CD1c-positive myeloid dendritic cell (primary cell): ENCODE measurements around the gene TAB3.

Experiments
- DNase-seq: peaks from one replicate; pipeline ENCODE4 v3.0.0-alpha.2; 2016; ENCODE audit errors: extremely low spot score

The TAB3 gene, protein sequence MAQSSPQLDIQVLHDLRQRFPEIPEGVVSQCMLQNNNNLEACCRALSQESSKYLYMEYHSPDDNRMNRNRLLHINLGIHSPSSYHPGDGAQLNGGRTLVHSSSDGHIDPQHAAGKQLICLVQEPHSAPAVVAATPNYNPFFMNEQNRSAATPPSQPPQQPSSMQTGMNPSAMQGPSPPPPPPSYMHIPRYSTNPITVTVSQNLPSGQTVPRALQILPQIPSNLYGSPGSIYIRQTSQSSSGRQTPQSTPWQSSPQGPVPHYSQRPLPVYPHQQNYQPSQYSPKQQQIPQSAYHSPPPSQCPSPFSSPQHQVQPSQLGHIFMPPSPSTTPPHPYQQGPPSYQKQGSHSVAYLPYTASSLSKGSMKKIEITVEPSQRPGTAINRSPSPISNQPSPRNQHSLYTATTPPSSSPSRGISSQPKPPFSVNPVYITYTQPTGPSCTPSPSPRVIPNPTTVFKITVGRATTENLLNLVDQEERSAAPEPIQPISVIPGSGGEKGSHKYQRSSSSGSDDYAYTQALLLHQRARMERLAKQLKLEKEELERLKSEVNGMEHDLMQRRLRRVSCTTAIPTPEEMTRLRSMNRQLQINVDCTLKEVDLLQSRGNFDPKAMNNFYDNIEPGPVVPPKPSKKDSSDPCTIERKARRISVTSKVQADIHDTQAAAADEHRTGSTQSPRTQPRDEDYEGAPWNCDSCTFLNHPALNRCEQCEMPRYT

DNA sequence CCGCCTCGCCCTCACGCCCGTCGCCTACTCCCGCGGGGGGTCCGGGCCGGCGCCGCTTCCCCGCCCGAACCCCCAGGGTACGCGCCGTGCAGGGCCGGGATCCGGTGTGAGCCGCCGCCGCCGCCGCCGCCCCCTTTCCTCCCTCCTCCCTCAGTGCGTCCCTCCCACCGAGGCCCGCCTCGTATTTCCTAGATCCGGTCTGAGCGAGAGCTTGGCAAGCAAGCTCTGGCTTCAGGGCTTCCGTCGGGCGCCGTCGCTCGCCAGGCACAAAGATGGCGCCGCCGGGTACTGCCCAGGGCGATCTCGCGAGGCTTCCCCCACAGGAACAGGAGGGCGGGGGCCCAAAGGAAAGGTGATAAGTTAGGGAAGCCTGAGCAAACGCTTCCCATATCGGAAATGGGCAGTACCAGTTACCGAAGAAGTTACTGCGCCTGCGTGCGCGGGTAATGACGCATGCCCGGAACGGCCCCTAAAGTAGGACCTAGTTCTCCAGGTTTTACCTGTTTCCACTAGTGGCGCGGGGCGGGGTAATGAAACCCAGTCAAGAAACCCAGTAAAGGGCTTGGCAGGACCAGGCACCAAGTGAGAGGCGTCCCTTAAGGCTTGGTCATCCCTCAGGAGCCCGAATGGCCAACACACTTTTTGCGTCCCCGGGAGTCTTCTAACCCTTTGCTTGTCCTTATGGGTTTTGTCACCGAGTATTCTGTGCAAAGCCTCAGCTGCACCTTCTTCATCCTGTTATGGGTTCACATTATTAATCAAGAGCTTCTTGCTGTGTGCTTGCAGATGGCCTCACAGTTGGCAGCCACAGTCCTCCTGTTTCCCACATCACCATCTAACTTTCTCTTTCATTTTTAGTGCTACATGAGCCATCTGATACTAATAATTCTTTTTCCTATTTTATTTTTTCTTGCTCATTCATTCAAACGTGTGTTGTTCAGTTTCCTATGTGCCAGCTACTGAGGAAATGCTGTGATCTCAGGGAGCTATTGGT is at the start of gene TAB3:
Gene TAB3, minus strand, starts transcription at position 108 of the 994 bp plus-strand sequence. CDS start 29,666 bp downstream, outside the sequence.
- DNase-seq = peak; percentile 95

DNA sequence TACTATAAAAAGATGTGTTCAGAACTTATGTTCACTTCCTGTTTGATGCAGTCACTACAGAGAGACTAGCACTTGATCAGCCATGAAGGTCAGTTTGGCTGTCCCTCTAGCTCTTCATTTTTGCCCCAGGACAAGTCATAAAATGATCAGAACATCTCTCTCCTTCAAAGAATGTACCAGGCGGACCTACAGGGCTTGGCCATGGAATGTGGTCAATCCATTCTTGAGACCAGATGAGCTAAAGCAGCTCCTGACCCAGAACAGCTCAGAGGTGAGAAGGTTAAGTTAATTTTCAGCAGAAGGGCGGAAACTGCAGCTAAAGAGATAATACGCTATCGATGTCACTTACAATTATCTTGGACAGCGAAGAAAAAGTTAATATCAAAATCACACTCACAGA is 49.2 kb upstream of the TAB3 start:
- no peak for DNase-seq

DNA sequence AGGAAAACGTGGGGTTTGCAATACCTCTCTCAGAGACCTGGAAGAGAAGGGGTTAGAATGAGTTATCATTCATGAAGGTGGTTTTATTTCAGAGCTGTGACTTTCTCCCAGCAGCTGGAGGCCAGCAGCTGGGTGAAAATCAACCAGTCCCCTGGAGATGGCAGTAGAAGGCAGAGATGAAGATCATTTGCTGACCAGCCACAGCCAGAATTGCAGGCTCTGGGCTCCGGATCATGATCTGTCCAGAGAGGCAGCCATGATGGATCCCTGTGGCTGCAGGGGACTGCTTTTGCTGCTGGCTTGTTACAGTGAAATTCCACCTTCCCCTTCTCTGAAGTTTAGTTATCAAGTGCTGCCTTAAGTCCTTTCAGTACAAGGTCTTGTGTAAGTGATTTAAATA is 46.9 kb upstream of the TAB3 start:
- no peak for DNase-seq

DNA sequence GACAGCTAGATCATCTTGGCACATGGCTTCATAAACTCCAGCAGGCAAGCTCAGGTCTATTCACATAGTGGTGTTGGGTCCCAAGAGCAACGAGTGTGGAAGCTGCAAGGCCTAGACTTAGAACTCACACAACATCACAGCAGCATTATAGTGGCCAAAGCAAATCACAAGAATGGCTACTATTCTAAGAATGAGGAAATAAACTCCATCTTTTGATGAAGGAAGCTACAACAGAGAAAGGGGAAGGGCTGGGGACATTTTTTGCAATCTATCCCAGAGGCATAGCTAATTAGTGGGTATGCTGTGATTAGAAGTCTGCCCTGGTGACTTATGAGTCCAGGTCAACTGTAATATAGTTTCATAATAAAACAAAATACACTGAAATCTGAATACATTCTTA is 42.9 kb upstream of the TAB3 start:
- DNase-seq = no peak

DNA sequence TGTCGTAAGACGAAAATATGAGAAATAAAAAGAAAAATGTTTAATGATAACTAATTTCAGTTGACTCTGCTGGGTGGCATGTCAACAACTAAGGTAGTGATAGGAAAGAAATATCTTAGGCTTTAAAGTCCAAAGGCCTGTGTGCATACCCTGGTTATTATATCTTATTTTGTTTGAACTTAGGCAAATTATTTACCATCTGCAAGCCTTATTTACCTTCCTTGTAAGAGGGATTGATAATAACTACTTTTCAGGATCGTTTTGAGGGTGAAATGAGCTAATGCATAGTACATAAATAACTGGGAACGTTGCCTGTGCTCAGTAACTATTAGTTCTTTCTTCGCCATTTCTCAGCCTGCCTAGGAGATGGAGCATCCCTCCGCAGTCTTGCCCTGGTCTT is 41.6 kb upstream of the TAB3 start:
- DNase-seq = no peak

DNA sequence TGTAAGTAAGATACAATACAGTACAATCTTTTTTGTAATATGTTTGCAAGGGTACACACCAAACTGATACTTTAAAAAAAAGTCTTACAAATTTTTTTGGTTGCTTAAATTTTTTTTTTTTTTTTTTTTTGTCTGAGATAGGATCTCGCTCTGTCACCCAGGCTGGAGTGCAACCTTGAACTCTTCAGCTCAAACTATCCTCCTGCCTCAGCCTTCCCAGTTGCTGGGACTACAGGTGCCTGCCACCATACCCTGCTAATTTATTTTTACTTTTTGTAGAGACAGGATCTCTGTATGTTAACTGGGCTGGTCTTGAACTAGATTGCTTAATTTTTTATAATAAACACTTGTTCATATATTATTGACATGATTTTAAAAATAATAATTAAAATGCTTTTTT is 41.1 kb upstream of the TAB3 start:
- no peak for DNase-seq

DNA sequence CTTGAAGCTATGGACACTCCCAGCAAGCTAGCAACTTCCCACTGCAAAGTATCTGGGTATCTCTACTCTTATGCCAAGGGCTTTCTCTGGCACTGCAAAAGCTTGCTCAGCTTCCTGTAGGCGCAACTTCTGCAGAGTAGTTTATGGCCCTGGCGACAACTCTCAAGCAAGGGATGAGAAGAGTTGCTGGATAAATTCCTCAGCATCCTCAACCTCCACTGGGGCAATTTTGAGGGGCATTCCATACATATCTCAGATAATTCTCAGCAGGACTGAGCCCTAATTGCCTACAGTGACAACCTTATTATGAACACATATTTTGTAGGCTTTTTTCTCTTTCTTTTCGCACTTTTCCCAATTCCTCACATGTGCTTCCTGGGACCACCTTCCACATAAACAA is 31.2 kb upstream of the TAB3 start:
- DNase-seq = no peak

DNA sequence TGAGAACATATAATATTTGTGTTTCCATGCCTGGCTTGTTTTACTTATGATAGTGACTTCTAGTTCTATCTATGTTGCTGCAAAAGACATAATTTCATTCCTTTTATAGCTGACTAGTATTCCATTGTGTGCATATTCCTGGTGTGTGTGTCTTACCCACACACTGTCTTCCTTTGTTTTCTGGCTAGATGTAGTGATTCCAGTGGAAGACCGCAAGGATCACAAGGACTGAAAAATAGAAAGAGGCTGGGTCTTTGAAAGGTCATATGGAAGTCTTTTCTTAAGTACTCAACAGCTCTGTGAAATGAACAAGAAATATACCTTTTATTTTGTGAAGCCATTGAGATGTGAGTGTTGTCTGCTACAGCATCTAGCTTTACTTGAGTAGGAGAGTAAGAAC is 29.4 kb upstream of the TAB3 start:
- no peak for DNase-seq

DNA sequence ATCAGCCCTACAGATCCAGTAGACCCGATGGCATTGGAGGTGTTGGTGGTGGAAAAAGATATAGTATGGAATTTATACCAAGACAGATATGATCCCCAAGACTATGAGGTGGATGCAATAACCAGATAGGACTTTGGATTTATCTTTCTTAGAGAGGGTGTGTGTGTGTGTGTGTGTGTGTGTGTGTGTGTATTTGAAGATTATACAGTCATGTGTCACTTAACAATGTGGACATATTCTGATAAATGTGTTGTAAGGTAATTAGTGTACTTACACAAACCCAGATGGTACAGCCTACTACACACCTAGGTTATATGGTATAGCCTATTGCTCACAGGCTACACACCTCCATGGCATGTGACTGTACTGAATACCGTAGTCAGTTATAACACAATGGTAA is 24.4 kb upstream of the TAB3 start:
- no peak for DNase-seq

DNA sequence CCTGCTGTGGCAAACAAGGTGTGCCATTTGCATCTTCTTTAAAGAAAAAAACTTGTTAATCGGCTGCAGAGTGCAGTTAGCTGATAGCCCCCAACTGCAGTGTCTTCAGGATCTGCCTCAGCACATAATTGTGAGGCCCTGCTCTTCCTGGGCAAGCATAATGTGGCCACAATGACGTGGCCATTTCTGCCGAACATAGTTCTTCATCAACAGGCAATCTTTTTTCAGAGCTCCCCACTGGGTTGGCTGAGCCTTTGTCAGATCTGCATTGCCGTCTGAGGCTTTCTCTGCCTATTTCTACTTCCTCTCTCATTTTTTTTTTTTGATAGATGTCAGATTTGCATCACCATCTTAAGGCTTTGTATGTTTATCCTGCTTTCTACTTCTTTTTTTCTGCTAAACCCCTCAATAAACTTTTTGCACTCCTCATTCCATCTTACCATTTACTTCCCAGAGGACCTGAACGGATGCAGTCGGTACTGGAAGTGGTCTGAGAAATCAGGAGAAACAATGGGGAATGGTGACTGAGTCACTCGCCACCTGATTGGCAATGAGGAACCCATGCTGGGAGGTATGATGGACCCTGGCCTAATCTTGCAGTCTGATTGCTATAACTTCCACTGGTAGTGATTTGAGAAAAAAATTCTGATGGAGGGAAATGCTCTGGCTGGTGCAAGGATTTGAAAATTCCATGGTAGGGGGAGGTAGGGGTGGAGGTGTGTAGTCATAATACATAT is 21.2 kb upstream of the TAB3 start:
- peak; percentile 27 for DNase-seq

DNA sequence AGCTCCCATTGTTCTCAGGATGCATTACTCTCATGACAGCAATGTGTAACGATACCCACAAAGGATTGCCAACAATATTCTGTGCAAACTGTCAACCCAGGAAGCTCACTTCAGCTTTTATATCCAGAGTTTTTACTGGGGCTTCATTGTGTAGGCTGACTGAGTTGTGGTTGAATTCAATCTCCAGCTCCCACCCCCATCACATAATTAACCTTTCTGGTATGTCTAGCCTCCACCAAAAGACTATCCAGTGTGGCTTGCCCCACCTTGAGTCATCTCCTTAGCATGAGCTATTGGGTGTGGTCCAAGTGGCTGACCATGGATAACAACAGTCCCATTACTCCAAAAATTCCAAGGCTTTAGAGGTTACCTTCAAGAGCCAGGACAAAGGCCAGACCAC is 17.7 kb upstream of the TAB3 start:
- no peak for DNase-seq

DNA sequence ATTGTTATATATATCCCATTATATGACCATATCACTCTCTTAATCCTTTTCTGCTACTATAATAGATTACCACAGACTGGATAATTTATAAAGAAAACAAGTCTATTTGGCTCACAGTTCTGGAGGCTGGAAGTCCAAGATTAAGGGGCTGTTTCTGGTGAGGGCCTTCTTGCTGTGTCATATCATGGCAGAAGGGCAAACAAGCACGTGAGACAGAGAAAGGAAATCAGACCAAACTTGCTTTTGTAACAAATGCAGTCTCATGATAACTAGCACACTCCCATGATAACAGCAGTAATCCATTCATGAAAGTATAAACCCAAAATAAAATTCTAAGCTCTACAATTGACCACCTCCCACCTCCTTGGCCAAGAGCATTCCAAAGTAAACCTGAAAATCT is 16.3 kb upstream of the TAB3 start:
- DNase-seq = no peak

DNA sequence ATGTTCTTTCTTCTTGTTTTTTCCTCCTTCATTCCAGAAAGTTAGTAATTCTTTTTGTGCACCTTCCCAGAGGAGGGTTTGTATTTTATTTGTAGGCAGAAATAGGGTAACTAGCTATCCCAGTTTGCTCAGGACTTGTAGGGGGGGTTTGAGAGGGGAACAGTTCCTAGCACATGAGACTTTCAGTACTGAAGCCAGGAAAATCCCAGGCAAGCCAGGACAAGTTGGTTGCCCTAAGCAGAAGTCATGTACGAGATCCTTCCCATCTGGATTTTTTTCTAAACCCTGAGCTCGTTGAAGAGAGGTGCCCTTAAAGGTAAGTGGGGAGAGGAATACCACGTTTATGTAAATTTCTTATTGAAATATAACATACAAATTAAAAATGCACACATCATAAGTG is 15.6 kb upstream of the TAB3 start:
- DNase-seq = no peak

DNA sequence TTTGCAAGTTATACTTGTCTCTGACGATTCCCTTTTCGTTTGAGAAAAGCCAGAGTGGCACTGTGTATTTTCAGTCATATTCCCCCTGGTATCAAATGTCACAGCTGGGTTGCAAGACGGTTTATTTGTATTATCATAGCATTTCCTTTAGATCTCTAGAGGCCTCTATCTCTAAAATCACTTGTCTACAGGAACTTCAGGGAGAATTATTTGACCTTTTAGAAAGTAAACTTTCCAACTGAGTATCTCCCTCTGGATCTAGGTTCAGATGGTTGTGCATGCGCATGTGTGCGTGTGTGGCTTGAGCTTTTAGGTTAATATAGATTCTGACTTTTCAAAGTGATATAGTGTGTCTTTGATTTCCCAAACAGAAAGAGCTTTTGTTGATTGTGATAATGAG is 15.1 kb upstream of the TAB3 start:
- no peak for DNase-seq

DNA sequence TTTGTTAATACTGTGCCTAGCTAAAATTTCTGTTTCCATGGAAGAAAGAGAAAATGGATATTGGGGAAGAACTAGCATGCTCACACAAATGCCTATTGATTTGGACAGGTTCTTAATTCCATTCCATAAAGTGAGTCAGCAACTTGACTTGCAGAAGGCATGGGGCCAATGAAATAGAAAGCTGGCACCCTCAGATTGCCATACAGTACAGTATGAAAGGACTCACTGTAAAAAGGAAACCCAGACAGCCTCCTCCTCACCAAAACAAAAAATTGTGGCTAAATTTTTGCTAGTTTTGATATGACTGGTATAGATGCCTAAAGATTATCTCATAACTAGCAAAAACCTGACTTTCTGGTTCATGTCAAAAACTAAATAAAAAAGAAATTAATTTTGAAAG is 11.2 kb upstream of the TAB3 start:
- DNase-seq = no peak

DNA sequence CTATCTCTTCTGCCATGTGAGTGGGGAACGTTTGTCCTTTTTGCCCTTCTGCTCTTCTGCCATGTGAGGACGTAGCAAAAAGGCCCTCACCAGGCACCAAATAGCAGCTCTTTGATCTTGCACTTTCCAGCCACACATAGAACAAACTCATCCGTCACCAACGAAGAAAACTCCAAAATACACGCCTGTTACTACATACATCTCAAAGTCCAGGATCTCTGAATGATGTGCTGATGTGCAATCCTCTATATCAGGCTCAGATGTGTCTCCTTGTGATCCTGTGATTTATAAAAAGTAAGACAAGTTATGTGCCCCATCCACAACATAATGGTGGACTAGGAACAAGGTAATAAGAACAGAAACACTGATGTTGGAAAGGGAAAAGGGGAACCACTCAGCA is 9.8 kb upstream of the TAB3 start:
- no peak for DNase-seq

DNA sequence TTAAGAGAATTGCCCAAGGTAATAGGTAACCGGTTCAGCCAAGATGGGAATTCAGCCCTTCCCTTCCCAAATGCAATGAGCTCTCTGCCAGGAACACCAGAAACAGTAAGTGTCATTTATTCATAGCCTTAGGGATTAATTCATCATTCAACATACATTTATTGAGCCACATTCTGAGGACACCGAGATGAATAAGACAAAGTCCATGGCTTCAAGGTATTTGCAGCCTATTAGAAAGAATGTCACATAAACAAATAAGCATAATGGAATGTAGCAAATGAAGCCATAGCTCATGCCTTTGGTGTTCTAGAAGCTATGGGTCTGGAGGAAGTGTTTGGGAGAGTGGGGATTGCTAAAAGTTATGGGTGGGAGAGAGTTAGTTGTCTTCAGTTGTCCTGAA is 6.3 kb upstream of the TAB3 start:
- no peak for DNase-seq

DNA sequence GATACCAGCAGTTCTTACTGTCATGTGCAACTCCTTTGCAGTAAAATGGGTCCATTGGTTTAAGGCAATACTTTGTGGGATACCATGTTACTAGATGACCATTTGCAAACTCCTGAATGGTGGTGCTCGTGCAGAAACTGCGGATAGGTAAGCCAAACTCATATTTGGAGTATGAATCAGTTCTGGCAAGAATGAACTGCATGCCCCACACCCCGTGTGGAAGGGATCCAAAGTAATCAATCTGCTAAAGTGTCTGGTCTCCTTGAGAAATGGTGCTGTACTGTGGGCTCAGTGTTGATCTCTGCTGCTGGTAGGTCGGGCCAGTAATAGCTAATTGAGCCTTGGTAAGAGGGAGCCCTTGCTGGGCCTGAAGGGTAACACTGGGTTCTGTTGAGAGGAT is 4.2 kb upstream of the TAB3 start:
- DNase-seq = no peak

DNA sequence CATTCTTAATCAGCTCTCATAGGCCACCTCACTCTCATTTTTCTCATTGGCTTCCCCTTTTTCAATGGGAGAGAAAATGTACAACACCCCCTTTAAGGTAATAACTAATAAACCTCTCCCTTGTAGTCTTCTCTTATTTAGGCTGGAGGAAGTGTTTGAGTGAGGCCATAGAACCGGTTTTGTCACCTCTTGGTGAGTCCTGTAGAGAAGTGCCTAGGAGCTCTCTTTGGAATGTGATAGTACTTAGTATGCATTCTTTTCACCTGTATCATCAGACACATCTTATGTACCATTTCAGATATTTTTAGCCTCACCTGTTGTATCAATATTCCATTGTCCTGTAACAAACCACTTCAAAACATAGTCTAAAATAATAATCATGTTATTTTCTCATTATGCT is 3.5 kb upstream of the TAB3 start:
- no peak for DNase-seq

DNA sequence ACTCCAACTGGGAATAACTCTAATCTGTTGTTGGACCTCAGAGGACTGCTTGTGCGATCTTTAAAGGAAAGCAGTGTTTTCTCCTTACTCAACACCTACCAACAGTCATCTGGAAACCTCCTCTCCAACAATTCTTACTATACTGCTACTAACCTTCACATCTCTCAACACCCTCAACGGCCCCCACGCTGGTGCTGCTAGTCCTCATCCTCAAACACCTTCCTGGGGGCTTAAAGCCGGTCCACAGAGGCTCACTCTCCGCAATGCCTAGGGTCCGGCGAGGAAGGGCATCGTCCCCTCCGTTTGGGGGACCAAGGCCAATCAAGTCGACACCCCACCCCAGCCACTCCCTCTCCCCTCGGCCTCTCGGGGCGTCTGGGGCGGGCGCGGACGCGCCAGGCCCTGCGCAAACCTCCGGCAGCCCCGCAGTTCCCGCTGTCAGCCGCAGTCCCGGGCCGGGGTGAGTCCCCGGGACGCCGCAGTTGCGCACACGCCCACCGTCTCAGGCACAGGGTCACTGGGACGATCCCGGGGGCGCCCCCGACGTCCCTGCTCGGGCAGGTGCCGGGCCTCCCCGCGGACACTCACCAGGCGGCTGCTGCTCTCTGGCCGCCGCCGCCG is 418 bp downstream of the TAB3 start:
- DNase-seq = peak; percentile 1

DNA sequence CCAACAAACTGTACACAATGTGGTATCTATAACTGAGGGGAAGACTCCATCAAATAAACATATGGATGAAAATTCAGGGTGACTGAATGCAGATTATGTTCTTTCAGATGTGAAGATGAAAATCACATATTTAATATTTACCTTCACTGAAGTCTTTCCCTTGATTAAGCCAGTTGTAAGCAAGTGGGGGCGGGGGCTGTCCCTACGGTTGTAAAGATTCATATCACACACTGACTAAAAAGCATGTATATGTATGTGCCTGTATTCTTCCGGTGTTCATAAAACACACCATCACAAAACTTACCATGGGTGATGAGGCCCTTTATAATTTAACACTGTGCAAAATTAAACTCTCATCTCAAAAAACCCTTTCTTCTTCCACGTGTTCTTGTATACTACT is 1.3 kb downstream of the TAB3 start:
- DNase-seq = no peak
